HUES64 (cell line): ENCODE results near the gene EIF6.

Experiments used
- H3K27ac ChIP-seq: 2 replicates; pipeline ENCODE4 v1.7.0; 2013; ENCODE audit warnings: low read depth, low read length, inconsistent platforms
- H3K27me3 ChIP-seq: 2 replicates; pipeline ENCODE4 v1.6.1; 2013; ENCODE audit warnings: mild to moderate bottlenecking, low read length; ENCODE audit not compliant: insufficient read depth
- H3K36me3 ChIP-seq: 2 replicates; pipeline ENCODE4 v1.6.1; 2013; ENCODE audit warnings: mild to moderate bottlenecking, low read length; ENCODE audit not compliant: insufficient read depth
- H3K4me1 ChIP-seq: 2 replicates; pipeline ENCODE4 v1.6.1; 2013; ENCODE audit warnings: mild to moderate bottlenecking, low read length, moderate library complexity; ENCODE audit not compliant: insufficient read depth
- H3K4me3 ChIP-seq: 2 replicates; pipeline ENCODE4 v1.5.1; 2013; ENCODE audit warnings: mild to moderate bottlenecking, low read length, moderate library complexity
- H3K9ac ChIP-seq: 2 replicates; pipeline ENCODE4 v1.6.1; 2013; ENCODE audit warnings: mild to moderate bottlenecking, low read depth, low read length
- H3K9me3 ChIP-seq: 2 replicates; pipeline ENCODE4 v1.6.1; 2013; ENCODE audit warnings: low read depth, low read length; ENCODE audit not compliant: insufficient read depth
- WGBS: fragments of 150-250, 120-280 bp; methylation state at CpG from one replicate; pipeline ENCODE4 v1.1.7; 2013; ENCODE audit warnings: missing lambda C conversion rate; 5-methylcytosine and 5-hydroxymethylcytosine counted together

Gene EIF6

DNA sequence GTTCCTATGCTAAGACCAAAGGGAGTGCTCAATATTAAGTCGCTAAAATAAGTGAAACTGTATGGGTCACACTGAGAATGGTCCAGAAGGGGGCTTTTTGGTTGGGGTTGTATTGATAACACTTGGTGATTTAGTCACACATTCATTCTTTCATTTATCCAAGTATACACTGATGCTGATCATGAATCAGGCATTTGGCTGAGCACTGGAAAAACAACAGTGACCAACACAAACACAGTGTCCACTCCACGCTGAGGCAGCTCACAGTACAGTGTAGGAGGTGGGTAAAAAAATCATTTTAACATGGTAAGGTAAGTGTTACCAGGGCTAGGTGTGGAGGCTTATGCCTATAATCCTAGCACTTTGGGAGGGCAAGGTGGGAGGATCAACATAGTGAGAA, 16.9 kb upstream of the EIF6 start:
- Histone ChIP-seq H3K27ac (no peak overlapping the region), H3K4me1 (peaks cover 2% of the 10 kb centered on the region; the same call in 1 of the 2 replicates), H3K4me3 (no peak overlapping the region), H3K36me3 (0 out of 2 replicates have a peak, but pooled peaks cover 2% of the 10 kb centered on the region), H3K9me3 (no peaks in the 10 kb centered on the region), H3K27me3 (no peaks in the 10 kb centered on the region), H3K9ac (no peak overlapping the region)
- WGBS, result 90% methylated on average over 2 of the region's 2 CpGs

- H3K27ac ChIP-seq, result no peak overlapping the region
- WGBS, result 83% methylated on average over 3 of the region's 4 CpGs
- peaks cover 2% of the 10 kb centered on the region; the same call in 1 of the 2 replicates for H3K4me1 ChIP-seq
- no peaks in the 10 kb centered on the region for H3K27me3 ChIP-seq
- no peak overlapping the region for H3K4me3 ChIP-seq
- H3K36me3 ChIP-seq, result no peaks in the 10 kb centered on the region
- no peak overlapping the region for H3K9ac ChIP-seq
- H3K9me3 ChIP-seq, result no peaks in the 10 kb centered on the region
These were observed 16.1 kb upstream of the EIF6 start for GRCh38 chr20:35300469-35301262.

DNA sequence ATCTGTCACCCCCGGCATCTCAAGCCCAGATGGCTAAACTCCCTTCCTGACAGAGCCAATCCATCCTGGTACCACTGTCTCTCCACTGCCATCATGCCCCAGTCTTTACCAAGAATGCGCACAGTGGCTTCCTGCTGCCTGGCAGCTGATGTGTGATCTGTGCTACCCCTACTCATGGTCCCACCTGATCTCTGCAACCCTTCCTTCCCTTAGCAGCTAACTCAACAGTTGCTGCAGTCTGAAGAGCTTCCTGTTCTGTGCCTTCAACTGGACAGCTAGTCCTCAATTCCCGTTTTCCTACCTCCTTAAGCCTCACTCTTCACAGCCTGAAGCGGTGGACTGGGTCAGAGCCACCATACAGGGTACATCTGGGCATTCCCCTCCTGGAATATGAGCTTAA, 15.2 kb upstream of the EIF6 start:
- H3K27me3 ChIP-seq, result no peaks in the 10 kb centered on the region
- H3K4me1 ChIP-seq, result 0 out of 2 replicates have a peak, but pooled peaks cover 2% of the 10 kb centered on the region
- H3K27ac ChIP-seq, result no peak overlapping the region
- no peak overlapping the region for H3K4me3 ChIP-seq
- no peak overlapping the region for H3K9ac ChIP-seq
- H3K36me3 ChIP-seq, result no peaks in the 10 kb centered on the region
- H3K9me3 ChIP-seq, result no peaks in the 10 kb centered on the region
- WGBS, result 87% methylated on average over 4 of the region's 4 CpGs

DNA sequence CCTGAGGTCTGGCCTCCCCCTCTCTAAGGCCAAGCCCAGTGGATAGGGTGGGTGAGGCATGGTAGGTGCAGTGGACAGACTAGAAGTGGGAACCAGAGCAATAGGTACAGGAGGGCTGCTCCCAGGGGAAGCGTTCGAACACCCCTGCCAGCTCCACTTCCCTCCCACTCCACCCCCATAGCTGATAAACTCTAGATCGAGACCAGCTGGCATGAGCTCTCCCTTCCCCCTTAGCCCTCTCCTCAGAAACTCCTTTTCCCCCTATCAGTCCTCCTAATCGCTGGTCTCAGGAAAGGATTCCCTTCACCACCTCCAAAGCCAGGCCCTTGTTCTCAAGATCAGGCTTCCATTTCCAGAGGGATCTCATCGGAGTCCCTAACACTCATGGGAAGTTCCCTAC, 13.7 kb upstream of the EIF6 start:
- no peaks in the 10 kb centered on the region for H3K4me1 ChIP-seq
- WGBS, result 86% methylated on average over 5 of the region's 5 CpGs
- H3K9me3 ChIP-seq, result no peaks in the 10 kb centered on the region
- no peak overlapping the region for H3K4me3 ChIP-seq
- no peak overlapping the region for H3K27ac ChIP-seq
- H3K27me3 ChIP-seq, result no peaks in the 10 kb centered on the region
- no peak overlapping the region for H3K9ac ChIP-seq
- H3K36me3 ChIP-seq, result no peaks in the 10 kb centered on the region

DNA sequence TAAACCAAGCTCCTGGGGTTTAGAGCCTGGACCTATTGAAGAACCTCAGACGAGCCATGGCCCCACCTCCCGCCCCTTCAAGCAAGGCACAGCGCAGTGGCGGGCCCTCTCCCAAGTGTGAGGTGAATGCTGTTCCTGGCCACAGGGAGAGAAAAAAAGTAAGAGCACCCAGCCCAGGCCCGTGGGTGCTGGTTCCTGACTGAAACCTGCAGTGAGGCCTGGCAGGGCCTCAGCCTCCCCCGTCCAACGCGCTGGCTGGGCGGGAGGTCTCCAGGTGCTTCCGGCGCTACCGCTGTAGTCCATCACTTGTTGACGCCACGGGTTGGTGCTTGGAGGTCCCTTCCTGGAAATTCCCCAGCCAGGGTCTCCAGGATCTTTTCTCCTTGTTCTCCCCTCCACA, 13.2 kb upstream of the EIF6 start:
- WGBS, result 94% methylated on average over 14 of the region's 14 CpGs
- Histone ChIP-seq H3K4me3 (no peak overlapping the region), H3K36me3 (no peaks in the 10 kb centered on the region), H3K9me3 (no peaks in the 10 kb centered on the region), H3K27me3 (no peaks in the 10 kb centered on the region), H3K4me1 (no peaks in the 10 kb centered on the region), H3K27ac (no peak overlapping the region), H3K9ac (no peak overlapping the region)

- 81% methylated on average over 8 of the region's 8 CpGs for WGBS
These were observed 12.6 kb upstream of the EIF6 start for GRCh38 chr20:35297155-35297554.

DNA sequence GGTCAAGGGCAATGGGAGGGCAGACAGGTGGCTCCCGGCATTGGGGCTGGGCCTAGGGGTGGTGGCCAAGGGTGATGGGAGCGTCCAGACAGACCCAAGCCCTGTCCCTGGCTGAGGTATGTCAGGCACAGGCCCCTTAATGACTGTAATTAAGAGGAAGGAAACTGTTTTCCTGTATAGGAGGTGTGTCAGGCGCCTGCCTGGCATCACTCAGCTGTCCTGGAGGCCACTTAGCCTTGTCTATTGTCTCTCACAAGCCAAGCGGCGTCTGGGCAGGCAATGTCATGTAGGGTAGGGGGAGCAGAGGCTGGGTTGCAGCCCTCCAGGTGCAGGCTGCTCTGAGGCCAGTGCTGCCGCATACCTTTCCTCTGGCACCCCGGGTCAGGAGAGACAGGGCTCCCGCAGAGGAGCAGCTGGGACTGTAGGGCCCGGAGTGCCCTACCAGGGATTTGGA, 11.6 kb upstream of the EIF6 start:
- 87% methylated on average over 9 of the region's 9 CpGs for WGBS
- Histone ChIP-seq H3K4me1 (no peaks in the 10 kb centered on the region), H3K9ac (no peak overlapping the region), H3K9me3 (no peaks in the 10 kb centered on the region), H3K27me3 (no peaks in the 10 kb centered on the region), H3K27ac (no peak overlapping the region), H3K4me3 (no peak overlapping the region), H3K36me3 (no peaks in the 10 kb centered on the region)

More at GRCh38 chr20:35297155-35297554, 12.6 kb upstream of the EIF6 start:
- Histone ChIP-seq H3K27ac (no peak overlapping the region), H3K4me3 (no peak overlapping the region), H3K27me3 (no peaks in the 10 kb centered on the region), H3K9me3 (no peaks in the 10 kb centered on the region), H3K9ac (no peak overlapping the region), H3K36me3 (no peaks in the 10 kb centered on the region), H3K4me1 (no peaks in the 10 kb centered on the region)

GRCh38 chr20:35295674-35296073, 11.1 kb upstream of the EIF6 start:
- Histone ChIP-seq H3K27me3 (no peaks in the 10 kb centered on the region), H3K4me3 (no peak overlapping the region), H3K27ac (no peak overlapping the region), H3K9me3 (no peaks in the 10 kb centered on the region), H3K4me1 (no peaks in the 10 kb centered on the region), H3K36me3 (no peaks in the 10 kb centered on the region), H3K9ac (no peak overlapping the region)
- whole genome bisulfite sequencing, result 97% methylated on average over 8 of the region's 8 CpGs

GRCh38 chr20:35295058-35295457, 10.5 kb upstream of the EIF6 start:
- Histone ChIP-seq H3K36me3 (no peaks in the 10 kb centered on the region), H3K4me3 (no peak overlapping the region), H3K27me3 (no peaks in the 10 kb centered on the region), H3K9me3 (no peaks in the 10 kb centered on the region), H3K27ac (no peak overlapping the region), H3K4me1 (no peaks in the 10 kb centered on the region), H3K9ac (no peak overlapping the region)
- WGBS, result 91% methylated on average over 8 of the region's 8 CpGs

DNA sequence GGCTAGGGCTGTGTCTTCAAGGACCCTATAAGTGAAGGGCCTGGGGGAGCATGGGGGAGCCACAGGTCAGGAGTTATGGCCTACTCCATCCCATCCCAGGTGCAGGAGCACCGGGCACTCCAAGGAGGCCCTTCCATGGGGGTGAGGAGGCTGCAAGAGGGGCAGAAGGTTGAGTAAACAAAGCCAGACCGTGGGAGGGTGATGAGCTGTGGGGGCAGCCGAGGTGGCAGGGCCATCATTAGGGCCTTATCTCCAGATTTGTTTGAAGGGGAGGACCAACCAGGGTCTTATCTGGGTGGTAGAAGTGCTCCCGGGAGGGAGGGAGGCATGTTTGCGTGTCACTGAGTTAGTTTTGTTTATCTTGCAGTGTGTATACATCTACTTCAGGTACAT, 9.7 kb upstream of the EIF6 start:
- Histone ChIP-seq H3K27ac (no peak overlapping the region), H3K36me3 (no peaks in the 10 kb centered on the region), H3K4me3 (no peak overlapping the region), H3K27me3 (no peaks in the 10 kb centered on the region), H3K9ac (no peak overlapping the region), H3K9me3 (no peaks in the 10 kb centered on the region), H3K4me1 (no peaks in the 10 kb centered on the region)
- WGBS, result 85% methylated on average over 5 of the region's 5 CpGs

- WGBS, result 94% methylated on average over 19 of the region's 19 CpGs
These were observed 9.0 kb upstream of the EIF6 start for GRCh38 chr20:35293303-35294292.

More at GRCh38 chr20:35293303-35294292, 9.0 kb upstream of the EIF6 start:
- Histone ChIP-seq H3K27me3 (no peaks in the 10 kb centered on the region), H3K9ac (no peak overlapping the region), H3K27ac (no peak overlapping the region), H3K9me3 (no peaks in the 10 kb centered on the region), H3K36me3 (no peaks in the 10 kb centered on the region), H3K4me3 (no peak overlapping the region), H3K4me1 (no peaks in the 10 kb centered on the region)
